NT2/D1 (cell line): ENCODE measurements around the gene CACNG1.

Experiments used
- DNase-seq: peaks from one replicate; pipeline ENCODE4 v3.0.0-alpha.2; 2011; ENCODE audit warnings: low read depth, low spot score
- H3K27me3 ChIP-seq: 2 replicates; pipeline ENCODE4 v1.6.0; 2011; ENCODE audit warnings: mild to moderate bottlenecking; ENCODE audit not compliant: insufficient read length, insufficient read depth
- H3K36me3 ChIP-seq: 2 replicates; pipeline ENCODE4 v1.6.1; 2011; ENCODE audit warnings: mild to moderate bottlenecking, low read length, mixed read lengths; ENCODE audit not compliant: insufficient read depth, insufficient read length
- H3K4me1 ChIP-seq: 2 replicates; pipeline ENCODE4 v1.5.1; 2011; ENCODE audit not compliant: insufficient read depth, insufficient read length
- H3K4me3 ChIP-seq: 2 replicates; pipeline ENCODE4 v1.5.1; 2011; ENCODE audit warnings: low read depth; ENCODE audit not compliant: insufficient read length
- H3K9ac ChIP-seq: 2 replicates; pipeline ENCODE4 v1.6.0; 2011; ENCODE audit warnings: low read depth; ENCODE audit not compliant: insufficient read length
- H3K9me3 ChIP-seq: 2 replicates; pipeline ENCODE4 v1.5.1; 2011; ENCODE audit warnings: mild to moderate bottlenecking, low read length; ENCODE audit not compliant: insufficient read depth
- SUZ12 ChIP-seq: IDR thresholded peaks from 2 replicates; pipeline ENCODE4 v1.6.1; 2011; ENCODE audit not compliant: insufficient read length, insufficient read depth; ENCODE audit errors: extremely low read depth
- YY1 ChIP-seq: IDR thresholded peaks from 2 replicates; pipeline ENCODE4 v1.6.1; 2011; ENCODE audit not compliant: insufficient read length, insufficient read depth
- ZNF274 ChIP-seq: IDR thresholded peaks from 2 replicates; pipeline ENCODE4 v1.6.1; 2011; ENCODE audit warnings: mild to moderate bottlenecking, low read depth, low read length

CACNG1 gene

GRCh38 chr17:67027031-67027628, 17.2 kb upstream of the CACNG1 start:
- no peak for TF ChIP-seq SUZ12
- no peak for TF ChIP-seq YY1
- TF ChIP-seq ZNF274 = no peak
- H3K4me3 ChIP-seq = no peak overlapping the region
- no peak overlapping the region for H3K9ac ChIP-seq
- H3K4me1 ChIP-seq = no peaks in the 10 kb centered on the region
- DNase-seq = no peak
- no peaks in the 10 kb centered on the region for H3K9me3 ChIP-seq
- no peaks in the 10 kb centered on the region for H3K27me3 ChIP-seq
- H3K36me3 ChIP-seq = peaks cover 6% of the 10 kb centered on the region

DNA sequence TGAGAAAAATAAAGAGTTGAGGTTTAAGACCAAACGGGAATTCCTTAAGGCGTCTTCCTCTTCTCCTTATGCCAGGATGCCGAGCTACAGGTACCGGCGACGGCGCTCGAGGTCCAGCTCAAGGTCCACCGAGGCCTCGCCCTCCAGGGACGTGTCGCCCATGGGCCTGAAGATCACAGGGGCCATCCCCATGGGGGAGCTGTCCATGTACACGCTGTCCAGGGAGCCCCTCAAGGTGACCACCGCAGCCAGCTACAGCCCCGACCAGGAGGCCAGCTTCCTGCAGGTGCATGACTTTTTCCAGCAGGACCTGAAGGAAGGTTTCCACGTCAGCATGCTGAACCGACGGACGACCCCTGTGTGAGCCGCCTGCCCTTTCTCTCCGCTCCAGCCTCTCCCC, 13.7 kb upstream of the CACNG1 start:
- Histone ChIP-seq H3K9me3 (no peaks in the 10 kb centered on the region), H3K4me1 (no peaks in the 10 kb centered on the region), H3K27me3 (no peaks in the 10 kb centered on the region), H3K4me3 (no peak overlapping the region), H3K9ac (no peak overlapping the region), H3K36me3 (peaks cover 1% of the 10 kb centered on the region)
- no peak for DNase-seq
- TF ChIP-seq SUZ12 (no peak), ZNF274 (no peak), YY1 (no peak)

GRCh38 chr17:67032382-67032781, 12.0 kb upstream of the CACNG1 start:
- no peaks in the 10 kb centered on the region for H3K27me3 ChIP-seq
- TF ChIP-seq YY1 = no peak
- TF ChIP-seq ZNF274 = no peak
- TF ChIP-seq SUZ12 = no peak
- H3K9me3 ChIP-seq = no peaks in the 10 kb centered on the region
- no peak for DNase-seq
- H3K4me1 ChIP-seq = no peaks in the 10 kb centered on the region
- no peaks in the 10 kb centered on the region for H3K36me3 ChIP-seq
- no peak overlapping the region for H3K4me3 ChIP-seq
- H3K9ac ChIP-seq = no peak overlapping the region

DNA sequence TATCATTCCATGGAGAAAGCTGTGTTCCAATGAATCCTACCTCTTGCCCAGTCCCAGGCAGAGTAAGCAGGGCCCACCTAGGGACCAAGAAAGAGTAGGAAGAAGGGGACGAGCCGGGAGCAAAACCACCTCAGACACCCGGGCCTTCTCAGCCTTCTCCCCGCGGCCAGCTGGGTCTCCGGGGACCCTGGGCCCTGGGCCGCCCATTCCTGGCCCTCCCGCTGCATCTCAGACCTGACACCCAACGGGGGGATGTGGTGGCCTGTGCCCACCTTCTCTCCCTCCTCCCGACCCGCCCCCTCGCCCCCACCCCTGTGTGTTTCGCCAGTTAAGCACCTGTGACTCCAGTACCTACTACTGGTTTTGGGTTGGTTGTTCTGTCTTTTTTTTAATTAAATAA, 11.4 kb upstream of the CACNG1 start:
- no peak overlapping the region for H3K4me3 ChIP-seq
- no peaks in the 10 kb centered on the region for H3K4me1 ChIP-seq
- DNase-seq = no peak
- no peak for TF ChIP-seq YY1
- TF ChIP-seq ZNF274 = no peak
- no peak for TF ChIP-seq SUZ12
- no peaks in the 10 kb centered on the region for H3K27me3 ChIP-seq
- no peak overlapping the region for H3K9ac ChIP-seq
- no peaks in the 10 kb centered on the region for H3K36me3 ChIP-seq
- H3K9me3 ChIP-seq = no peaks in the 10 kb centered on the region

- Histone ChIP-seq H3K9ac (no peak overlapping the region), H3K4me1 (peaks cover 3% of the 10 kb centered on the region), H3K9me3 (no peaks in the 10 kb centered on the region), H3K4me3 (no peak overlapping the region), H3K27me3 (no peaks in the 10 kb centered on the region), H3K36me3 (no peaks in the 10 kb centered on the region)
- TF ChIP-seq YY1 (no peak), ZNF274 (no peak)
- no peak for DNase-seq
Observed at GRCh38 chr17:67033613-67034012, 10.7 kb upstream of the CACNG1 start.

- H3K4me3 ChIP-seq = no peak overlapping the region
- DNase-seq = no peak
Observed at GRCh38 chr17:67035131-67036083, 8.9 kb upstream of the CACNG1 start.

GRCh38 chr17:67038861-67039365, 5.4 kb upstream of the CACNG1 start:
- Histone ChIP-seq H3K27me3 (no peaks in the 10 kb centered on the region), H3K36me3 (no peaks in the 10 kb centered on the region), H3K4me3 (no peak overlapping the region), H3K9ac (no peak overlapping the region), H3K9me3 (no peaks in the 10 kb centered on the region), H3K4me1 (peaks cover 9% of the 10 kb centered on the region)
- TF ChIP-seq SUZ12 (no peak), YY1 (no peak), ZNF274 (no peak)
- no peak for DNase-seq

More at GRCh38 chr17:67035131-67036083, 8.9 kb upstream of the CACNG1 start:
- TF ChIP-seq YY1 (no peak), SUZ12 (no peak), ZNF274 (no peak)
- H3K27me3 ChIP-seq = no peaks in the 10 kb centered on the region
- H3K36me3 ChIP-seq = no peaks in the 10 kb centered on the region
- H3K4me1 ChIP-seq = peaks cover 5% of the 10 kb centered on the region
- no peaks in the 10 kb centered on the region for H3K9me3 ChIP-seq
- H3K9ac ChIP-seq = no peak overlapping the region
